GM19463 (cell line): Measurements from ENCODE around the gene ZFYVE28.
"Not testable (repeated sequence)": the region's sequence is repeated elsewhere in the genome, so short reads cannot be mapped to it uniquely, and the experiment has no call there.

Experiments used
- ATAC-seq: cut with Tn5 transposase; IDR thresholded peaks from one replicate; pipeline ENCODE4 v1.9.1; 2021; ENCODE audit warnings: mild to moderate bottlenecking, moderate library complexity; ENCODE audit not compliant: unreplicated experiment

The ZFYVE28 gene

GRCh38 chr4:2275546-2276251 is 142.7 kb downstream of the ZFYVE28 start:
- ATAC-seq = no peak

DNA sequence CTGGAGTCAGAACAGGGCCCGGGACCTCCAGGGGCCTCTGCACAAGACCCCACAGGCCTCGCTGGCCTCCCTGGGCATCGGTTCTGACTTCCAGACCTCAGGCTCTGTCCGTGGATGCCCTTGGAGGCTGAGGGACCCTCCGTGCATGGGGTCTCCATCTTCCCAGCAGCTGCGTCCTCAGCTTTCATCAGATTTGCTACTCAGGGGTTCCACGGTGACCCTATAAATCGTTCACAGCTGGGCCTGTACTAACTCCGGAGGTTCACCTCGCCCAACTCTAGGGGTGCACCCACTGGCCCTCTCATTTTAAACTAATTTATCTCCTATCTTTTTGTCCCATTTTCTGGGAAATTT is 143.4 kb downstream of the ZFYVE28 start:
- not testable (repeated sequence) for ATAC-seq

GRCh38 chr4:2274320-2275043 is 144.0 kb downstream of the ZFYVE28 start:
- no peak for ATAC-seq

GRCh38 chr4:2273657-2274319 is 144.7 kb downstream of the ZFYVE28 start:
- ATAC-seq = no peak

DNA sequence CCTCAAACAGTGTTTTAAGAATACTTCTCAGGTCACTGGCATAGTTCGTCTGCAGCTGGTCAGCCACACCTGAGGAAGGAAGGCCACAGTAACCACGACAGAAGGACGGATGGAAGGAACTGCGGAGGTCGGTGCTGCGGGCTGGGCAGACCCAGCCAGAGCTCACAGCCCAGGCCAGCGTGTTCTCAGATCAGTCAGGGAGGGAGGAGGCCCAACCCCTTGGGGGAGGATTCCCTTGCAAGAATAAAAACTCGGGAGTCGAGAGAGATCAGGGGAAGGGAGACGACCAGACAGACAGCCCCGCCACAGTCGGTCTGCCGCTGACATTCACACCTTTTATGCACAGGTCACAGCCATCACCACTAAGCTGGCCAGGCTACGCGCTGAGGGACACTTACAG is 145.2 kb downstream of the ZFYVE28 start:
- ATAC-seq = no peak

DNA sequence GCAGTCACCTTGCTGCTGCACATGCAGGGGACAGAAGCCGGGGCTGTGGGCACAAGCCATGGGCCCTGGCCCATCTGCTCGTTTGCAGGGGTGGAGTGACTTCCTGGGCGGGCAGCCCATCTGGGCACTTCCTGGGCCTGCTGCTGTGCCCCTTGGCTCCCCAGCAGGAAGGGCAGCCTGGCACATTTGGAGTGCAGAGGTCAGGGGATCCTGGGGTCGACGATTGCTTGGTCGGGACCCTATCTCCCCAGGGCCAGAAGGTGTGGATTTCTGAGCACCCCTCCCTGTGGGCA is 145.7 kb downstream of the ZFYVE28 start:
- no peak for ATAC-seq

- ATAC-seq = no peak
Measured at GRCh38 chr4:2272026-2272827, 146.2 kb downstream of the ZFYVE28 start.

GRCh38 chr4:2271279-2272025 is 147.0 kb downstream of the ZFYVE28 start:
- no peak for ATAC-seq

- no peak for ATAC-seq
Measured at GRCh38 chr4:2270341-2271165, 147.9 kb downstream of the ZFYVE28 start.

DNA sequence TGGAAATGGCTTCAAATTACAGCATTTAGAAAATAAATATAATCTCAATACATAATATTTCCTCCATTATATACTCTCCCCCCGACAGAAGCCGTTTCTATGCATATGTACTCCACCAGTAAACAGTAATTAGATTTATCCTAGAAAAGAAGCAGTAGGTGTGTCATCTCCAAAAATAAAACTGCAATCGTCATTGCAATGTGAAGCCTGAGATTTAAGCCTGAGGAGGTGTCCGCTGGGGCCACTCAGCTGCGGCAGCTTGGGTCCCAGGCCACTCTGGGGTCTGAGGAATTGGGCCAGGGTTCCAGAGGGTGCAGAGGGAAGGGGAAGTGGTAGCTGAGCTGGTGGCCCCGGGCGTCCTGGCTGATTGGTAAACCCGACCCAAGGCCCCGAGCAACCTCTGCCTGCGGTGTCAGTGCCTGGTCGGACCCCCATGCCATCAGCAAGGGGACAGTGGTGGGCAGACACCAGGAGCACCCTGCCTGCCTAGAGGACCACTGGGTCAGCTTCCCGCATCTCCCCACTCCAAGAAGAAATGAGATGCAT is 148.8 kb downstream of the ZFYVE28 start:
- ATAC-seq = no peak

DNA sequence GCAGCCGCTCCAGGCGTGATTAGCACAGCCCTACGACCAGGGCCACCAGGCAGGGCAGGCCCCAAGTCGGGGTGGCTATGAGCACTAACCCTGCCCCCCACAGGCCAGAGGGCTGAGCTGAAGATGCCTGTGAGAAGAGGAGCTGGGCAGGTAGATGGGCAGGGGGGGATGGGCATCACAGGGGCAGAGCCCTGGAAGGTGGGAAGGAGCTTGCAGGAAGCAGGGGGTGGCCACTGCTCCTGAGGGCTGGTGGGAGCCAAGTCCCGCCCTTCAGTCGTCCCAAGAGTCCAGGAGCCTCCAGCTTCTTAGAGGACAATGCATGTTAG is 149.3 kb downstream of the ZFYVE28 start:
- ATAC-seq = no peak

- no peak for ATAC-seq
Measured at GRCh38 chr4:2268357-2269205, 149.9 kb downstream of the ZFYVE28 start.

- ATAC-seq = no peak
Measured at GRCh38 chr4:2267841-2268240, 150.6 kb downstream of the ZFYVE28 start.

DNA sequence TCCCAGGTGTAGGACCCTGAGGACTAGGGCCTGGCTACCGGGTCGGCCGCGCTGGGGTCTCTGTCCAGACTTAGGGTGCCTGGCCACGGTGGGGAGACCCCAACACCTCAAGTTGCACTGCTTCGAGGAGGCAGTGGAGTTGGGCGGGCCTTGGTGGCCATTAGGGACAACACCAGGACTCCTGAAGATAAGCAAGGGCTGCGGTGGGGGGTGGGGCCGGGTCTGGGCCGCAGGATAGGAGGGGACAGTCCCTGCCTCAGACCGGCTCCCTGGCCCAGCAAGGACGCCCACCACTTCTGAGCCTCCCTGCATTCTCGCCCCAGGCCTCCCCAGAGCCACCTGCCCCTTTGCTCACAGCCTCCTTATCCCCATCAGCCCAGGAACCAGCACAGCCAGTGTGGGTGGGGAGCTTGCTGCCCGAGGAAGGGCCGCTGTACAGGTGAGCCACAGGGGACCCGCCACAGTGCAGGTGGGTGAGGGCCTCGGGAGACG is 151.1 kb downstream of the ZFYVE28 start:
- ATAC-seq = no peak

DNA sequence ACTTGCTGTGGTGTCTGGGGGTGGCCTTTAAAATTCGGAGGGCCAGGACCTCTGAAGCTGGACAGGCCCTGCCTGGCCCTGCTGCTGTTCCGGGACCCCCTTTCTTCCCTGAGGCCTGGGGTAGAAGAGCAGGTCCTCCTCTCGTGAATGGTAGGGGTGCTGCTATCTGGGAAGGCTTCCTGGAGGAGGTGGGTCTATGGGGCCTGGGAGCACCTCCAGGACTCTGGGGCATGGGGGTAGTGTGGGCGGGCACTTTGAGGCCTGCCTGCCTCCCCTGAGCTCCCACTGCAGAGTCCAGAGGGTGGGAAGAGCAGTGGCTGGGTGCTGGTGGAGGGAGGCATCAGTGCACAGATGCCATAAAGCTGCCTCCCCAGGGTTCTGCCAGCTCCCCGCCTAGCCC is 151.6 kb downstream of the ZFYVE28 start:
- no peak for ATAC-seq

GRCh38 chr4:2266181-2266580 is 152.3 kb downstream of the ZFYVE28 start:
- no peak for ATAC-seq

GRCh38 chr4:2265113-2266110 is 153.0 kb downstream of the ZFYVE28 start:
- ATAC-seq = no peak
